DMS153 treated with DMSO at 0.1 percent for 48 hours (cell line): ENCODE results near the gene LRRC47.

ENCODE experiments used
- DNase-seq: peaks from one replicate; lab custom pipeline; 2025; ENCODE audit not compliant: unreplicated experiment; lab: John Stamatoyannopoulos, UW

The LRRC47 gene

DNA sequence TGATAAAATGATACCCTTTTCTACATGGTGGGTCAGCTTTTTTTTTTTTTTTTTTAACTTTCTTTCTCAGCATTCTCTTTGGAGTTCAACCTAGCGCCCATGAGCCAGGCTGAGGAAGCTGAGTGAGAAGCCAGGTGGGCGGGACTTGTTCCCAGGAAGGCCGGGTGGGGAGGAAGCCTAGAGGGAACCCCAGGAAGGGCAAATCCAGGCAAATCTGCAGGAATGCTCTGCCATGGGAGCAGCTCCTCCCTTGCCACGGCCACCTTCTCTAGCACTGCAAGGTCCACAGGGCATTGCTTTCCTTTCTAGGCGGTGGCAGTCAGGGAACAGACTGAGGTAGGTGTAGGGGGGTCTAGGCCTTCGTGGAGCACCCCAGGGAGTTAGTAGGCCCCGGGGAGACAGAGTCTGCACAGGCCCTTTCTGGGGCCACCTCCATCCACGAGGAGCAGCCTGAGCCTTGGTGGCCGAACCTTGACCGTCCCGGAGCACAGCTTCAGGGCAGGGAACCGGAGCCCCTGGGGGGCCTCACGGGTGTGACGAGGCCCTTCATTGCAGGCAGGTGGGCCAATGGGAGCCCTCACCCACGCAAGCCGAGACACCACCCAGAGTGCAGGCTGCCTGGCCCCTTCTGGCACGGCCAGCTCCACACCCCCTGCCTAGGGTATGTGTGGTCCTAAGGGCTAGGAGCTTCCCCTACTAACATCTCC lies 62.3 kb downstream of the LRRC47 start:
- DNase-seq, result no peak

DNA sequence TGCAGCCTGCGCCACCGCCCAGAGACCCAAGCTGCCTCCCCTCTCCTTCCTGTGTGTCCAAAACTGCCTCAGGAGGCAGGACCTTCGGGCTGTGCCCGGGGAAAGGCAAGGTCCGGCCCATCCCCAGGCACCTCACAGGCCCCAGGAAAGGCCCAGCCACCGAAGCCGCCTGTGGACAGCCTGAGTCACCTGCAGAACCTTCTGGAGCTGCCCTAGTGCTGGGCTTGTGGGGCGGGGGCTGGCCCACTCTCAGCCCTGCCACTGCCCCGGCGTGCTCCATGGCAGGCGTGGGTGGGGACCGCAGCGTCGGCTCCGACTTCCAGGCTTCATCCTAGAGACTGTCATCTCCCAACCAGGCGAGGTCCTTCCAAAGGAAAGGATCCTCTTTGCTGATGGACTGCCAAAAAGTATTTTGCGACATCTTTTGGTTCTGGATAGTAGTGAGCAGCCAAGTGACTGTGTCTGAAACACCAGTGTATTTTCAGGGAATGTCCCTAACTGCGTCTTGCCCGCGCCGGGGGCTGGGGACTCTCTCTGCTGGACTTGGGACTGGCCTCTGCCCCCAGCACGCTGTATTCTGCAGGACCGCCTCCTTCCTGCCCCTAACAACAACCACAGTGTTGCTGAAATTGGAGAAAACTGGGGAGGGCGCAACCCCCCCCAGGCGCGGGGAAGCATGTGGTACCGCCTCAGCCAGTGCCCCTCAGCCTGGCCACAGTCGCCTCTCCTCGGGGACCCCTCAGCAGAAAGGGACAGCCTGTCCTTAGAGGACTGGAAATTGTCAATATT lies 63.0 kb downstream of the LRRC47 start:
- no peak for DNase-seq

DNA sequence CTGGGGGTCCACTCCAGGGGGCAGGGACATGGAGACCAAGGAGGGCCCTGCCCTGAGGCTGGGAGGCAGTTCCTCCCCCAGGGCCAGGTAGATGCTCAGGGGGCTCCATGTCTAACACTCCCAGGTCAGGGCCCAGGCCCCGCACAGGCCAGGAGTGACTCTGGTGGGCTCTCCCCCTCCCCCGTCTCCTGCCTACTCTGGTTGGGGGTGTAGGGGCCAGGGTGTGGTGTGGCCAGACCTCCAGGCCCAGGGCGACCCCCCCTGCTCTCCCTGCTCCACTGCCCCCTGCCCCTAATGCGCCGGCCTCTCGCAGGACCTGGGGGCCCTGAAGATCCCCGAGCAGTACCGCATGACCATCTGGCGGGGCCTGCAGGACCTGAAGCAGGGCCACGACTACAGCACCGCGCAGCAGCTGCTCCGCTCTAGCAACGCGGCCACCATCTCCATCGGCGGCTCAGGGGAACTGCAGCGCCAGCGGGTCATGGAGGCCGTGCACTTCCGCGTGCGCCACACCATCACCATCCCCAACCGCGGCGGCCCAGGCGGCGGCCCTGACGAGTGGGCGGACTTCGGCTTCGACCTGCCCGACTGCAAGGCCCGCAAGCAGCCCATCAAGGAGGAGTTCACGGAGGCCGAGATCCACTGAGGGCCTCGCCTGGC lies 63.7 kb downstream of the LRRC47 start:
- DNase-seq, result no peak

GRCh38 chr1:3731583-3732433 lies 64.5 kb downstream of the LRRC47 start:
- no peak for DNase-seq

GRCh38 chr1:3730543-3731247 lies 65.6 kb downstream of the LRRC47 start:
- DNase-seq, result no peak

GRCh38 chr1:3729594-3730542 lies 66.4 kb downstream of the LRRC47 start:
- no peak for DNase-seq
